HG03039 (cell line): Measurements from ENCODE around the gene NEMP1.
"Not testable (repeated sequence)": the region's sequence is repeated elsewhere in the genome, so short reads cannot be mapped to it uniquely, and the experiment has no call there.

Experiments used
- ATAC-seq: cut with Tn5 transposase; IDR thresholded peaks from one replicate; pipeline ENCODE4 v1.9.1; 2021; ENCODE audit warnings: mild to moderate bottlenecking, moderate library complexity; ENCODE audit not compliant: unreplicated experiment

NEMP1 gene

GRCh38 chr12:57078519-57079404, at the start of gene NEMP1:
Gene NEMP1 (minus strand): TSS chr12:57078791. CDS start chr12:57078745, 46 bp downstream.
- ATAC-seq, result peak; percentile 94

DNA sequence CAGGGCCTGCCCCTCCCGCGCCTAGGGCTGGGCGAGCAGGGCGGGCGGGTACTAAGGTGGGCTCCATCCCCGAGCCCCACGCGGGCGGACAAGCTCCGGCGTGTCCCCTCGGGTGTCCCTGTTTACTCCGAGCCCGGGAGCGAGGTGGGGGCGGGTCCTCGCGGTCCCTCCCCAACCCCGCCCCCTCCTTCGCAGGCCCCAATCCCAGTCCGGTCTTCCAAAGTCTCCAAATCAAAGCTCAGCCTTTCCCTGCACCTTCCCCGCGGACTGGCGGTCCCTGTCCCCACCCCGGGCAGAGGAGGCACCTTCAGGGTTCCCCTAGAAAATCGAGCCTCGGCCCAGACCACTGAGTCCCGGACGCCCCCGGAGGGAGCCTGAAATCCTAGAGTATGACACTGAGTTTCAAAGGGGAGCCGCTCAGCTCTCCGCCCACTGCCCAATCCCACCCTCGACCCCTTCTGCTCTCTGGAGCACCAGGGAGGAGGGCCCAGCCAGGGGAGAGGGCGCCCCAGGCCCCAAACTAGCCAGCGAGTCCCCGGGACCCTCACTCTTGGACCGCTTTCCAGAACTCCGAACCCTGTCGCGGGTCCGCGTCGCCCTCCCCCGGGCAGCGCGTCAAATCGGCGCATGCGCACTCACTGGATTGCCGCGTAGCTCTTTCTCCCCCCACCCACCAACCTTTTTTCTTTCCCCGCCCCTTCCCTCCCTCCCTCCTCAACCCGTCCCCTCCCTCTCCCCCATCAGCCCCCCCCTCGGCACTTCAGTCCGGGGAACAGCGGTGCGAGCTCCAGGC, 49.3 kb upstream of the NEMP1 start, which contains the start of gene LRP1:
TSS of gene LRP1 (plus strand) at position 758 of the 793 bp plus-strand sequence. CDS start 482 bp downstream, outside the sequence.
- no peak for ATAC-seq

- no peak for ATAC-seq
Measured at GRCh38 chr12:57127101-57127725, 48.6 kb upstream of the NEMP1 start.

DNA sequence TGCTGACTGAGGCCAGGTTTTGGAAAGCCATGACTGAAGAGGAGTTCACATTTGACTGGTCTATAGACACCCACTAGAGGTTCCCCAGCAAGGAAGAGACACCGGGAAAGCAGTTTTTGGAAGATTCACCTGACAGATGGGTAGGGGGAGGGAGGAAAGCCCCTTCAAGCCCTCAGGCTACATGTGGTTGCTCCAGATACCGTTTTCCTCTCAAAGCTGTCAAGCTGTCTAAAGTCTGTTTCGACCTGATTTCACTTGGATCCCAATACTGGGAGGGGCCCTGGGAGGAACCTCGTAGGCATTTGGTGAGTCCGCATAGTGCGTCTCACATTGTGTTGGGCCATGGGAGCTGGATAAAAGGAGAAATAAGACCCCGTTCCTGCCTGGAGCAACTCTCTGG, 48.0 kb upstream of the NEMP1 start:
- ATAC-seq, result no peak

GRCh38 chr12:57126061-57126460, 47.5 kb upstream of the NEMP1 start:
- no peak for ATAC-seq

DNA sequence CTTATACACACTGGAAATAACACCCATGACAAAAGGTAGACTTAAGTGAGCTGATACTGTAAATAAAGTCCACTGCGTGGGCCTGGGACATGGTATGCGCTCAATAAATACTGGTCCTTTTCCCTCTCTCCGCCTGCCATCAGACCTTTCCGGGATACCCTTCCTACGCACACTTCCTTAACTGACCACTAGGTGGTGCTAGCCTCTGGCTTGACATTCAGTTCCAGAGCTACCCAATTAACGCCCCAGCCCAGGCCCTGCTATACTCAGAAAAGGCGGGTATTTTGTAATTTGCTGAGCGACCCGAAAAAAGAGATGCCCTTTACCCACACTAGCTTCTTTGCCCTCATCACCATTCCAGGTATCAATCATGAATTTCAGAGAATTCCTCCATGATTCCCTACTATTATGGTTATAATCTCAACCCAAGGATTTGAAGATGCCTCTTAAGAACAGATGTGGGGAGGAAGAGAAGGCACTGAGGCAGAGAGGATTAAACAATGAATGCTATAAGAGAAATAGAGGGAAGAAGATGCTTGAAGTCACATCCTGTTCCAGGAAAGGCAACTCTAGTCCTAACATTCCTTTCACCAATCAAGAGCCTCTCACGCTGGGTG, 45.8 kb upstream of the NEMP1 start:
- no peak for ATAC-seq

- no peak for ATAC-seq
Measured at GRCh38 chr12:57123813-57124212, 45.2 kb upstream of the NEMP1 start.

DNA sequence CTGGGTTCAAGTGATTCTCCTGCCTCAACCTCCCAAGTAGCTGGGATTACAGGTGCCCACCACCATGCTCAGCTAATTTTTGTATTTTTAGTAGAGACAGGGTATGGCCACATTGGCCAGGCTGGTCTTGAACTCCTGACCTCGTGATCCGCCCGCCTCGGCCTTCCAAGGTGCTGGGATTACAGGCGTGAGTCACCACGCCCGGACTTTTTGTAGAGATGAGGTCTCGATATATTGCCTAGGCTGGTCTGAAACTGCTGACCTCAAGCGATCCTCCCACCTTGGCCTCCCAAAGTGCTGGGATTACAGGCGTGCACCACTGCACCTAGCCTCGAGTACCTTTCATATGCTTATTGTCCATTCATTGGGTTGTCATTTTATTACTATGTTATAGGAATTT, 42.1 kb upstream of the NEMP1 start:
- not testable (repeated sequence) for ATAC-seq

- ATAC-seq, result no peak
Measured at GRCh38 chr12:57119294-57120085, 40.9 kb upstream of the NEMP1 start.

DNA sequence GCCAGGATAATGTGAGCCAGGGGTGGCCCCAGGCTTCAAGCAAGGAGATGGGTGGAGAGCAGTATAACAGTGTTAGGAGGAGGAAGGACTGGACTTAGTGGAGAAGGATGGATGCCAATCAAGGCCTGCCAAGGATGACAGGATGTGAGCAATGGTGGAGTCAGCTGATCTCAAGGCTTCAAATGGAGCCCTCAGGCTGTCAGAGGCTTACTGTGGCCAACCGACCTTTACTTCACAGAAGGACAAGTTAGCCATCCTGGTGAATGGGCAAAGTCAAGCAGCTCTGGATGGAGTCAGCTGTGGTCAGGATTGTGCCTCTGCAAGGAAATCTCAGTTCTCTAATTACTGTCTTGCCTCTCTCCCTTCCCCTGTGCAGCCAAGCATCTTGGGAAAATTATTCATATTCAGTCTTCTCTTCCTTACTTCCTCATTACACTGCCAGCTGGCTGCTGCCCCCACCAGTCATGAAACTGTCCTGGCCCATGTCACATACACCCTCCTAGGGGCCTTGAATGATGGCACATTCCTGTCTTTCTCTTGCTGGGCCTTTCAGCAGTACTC, 40.2 kb upstream of the NEMP1 start:
- no peak for ATAC-seq

- no peak for ATAC-seq
Measured at GRCh38 chr12:57116580-57117281, 38.1 kb upstream of the NEMP1 start.

DNA sequence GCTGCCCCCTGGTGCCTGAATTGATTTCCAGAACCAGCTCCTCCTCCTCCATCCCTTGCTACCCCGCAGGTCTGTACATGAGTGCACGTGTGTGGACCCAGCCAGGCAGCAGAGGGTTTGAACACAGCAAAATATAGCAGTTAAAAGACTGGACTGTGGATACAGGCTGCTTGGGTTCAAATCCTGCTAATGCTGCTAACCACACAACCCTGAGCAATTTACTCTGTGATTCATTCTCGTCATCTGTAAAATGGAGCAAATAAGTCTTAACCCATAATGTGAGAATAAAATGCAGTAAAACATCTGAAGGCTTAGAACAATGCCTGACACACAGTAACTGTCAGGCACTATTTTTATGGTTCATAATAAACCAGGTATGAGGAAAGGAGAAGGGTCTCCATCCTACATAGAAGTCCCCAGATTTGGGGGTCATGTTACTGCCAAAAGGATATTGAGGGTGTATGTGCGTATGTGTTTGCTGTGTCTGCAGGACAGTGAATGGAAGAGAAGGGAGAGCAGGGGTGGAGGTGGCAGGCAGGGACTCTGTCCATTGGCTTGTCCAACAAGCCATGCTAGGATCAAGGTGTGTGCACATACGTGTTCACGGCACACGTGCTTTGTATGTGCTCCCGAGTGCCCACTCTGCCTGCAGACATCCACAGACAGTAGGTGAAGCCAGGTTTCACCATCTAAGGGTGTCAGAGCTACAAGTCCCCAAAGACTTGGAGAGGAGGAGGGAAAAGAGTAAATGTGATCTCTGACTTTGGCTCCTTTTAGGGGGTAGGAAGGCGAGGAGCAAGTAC, 34.1 kb upstream of the NEMP1 start:
- ATAC-seq, result peak; percentile 46

DNA sequence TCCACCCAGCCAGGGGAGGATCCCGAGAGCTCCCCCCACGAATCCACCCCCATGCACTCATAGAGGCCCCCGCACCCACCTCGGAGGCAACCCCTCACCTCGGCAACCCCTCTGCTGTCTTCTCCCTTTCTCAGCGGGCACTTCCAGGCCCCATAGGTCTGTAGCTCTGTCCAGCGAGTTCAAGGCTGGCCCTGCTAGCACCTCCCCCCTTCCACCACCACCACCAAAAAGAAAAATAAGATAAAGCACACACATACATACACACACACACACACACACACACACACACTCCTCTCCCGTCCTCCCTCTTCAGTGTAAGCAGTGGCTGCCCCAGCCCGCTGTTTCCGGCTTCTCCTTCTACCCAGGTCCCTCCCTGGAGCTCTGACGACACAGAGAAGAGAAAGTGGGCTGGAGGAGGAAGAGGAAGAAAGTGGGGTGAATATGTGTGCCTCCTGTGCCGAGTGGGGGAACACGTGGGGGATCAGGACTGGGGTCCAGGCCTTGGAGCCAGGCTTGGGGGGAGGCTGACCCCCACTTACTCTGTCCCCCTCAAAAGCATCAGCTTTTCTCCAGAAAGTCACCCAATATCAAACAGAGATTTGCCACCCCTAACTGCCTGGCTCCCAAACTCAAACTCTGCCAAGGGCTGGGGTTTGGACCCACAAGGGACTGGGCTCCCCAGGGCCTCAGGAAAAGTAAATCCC, 32.6 kb upstream of the NEMP1 start, which contains the start of gene STAT6:
TSS of gene STAT6 (minus strand) at position 332 of the 704 bp plus-strand sequence. CDS start 3,084 bp downstream, outside the sequence.
- peak; percentile 41 for ATAC-seq

DNA sequence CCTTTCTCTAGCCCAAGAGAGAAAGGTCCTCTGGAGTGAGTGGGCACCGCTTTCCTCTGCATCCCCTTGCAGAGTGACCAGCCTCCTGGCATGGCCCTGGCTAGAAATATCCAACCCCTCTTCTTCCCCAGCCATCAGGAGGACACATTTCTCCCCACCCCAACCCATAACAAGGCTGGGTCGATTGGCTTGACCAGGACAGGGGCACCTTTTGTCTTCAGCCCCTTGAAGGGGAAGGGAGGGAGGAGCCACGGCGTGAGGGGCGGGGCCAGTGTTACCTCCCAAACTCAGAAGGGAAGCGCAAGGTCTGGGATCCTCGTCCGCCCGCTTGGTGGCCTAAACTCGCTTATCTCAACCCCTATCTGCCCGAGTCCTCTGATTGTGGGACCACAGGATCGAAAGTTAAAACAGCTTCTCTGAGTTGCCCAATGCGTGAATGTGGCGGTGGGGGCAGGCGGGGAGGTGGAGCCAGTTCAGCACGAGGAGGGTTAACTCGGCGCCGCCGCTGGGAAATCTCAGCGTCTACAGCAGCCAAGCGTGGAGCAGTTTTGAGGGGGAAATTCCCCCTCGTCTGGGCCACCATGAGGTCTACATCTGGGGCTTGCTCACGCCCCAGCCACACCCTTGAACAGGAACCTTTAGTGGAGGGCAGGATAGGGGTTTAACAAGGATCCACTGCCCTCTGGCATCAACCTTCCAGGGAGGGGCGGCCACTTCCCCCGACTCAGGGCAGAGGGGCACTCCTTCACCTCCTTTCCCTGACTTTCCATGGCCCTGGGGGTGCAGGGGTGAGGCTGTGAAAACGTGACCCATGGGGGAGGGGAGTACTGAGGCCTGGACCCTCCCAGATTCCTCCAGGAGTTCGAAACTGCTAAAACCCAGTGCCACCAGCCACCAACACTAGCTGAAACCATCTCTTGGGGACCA, 31.8 kb upstream of the NEMP1 start:
- no peak for ATAC-seq

DNA sequence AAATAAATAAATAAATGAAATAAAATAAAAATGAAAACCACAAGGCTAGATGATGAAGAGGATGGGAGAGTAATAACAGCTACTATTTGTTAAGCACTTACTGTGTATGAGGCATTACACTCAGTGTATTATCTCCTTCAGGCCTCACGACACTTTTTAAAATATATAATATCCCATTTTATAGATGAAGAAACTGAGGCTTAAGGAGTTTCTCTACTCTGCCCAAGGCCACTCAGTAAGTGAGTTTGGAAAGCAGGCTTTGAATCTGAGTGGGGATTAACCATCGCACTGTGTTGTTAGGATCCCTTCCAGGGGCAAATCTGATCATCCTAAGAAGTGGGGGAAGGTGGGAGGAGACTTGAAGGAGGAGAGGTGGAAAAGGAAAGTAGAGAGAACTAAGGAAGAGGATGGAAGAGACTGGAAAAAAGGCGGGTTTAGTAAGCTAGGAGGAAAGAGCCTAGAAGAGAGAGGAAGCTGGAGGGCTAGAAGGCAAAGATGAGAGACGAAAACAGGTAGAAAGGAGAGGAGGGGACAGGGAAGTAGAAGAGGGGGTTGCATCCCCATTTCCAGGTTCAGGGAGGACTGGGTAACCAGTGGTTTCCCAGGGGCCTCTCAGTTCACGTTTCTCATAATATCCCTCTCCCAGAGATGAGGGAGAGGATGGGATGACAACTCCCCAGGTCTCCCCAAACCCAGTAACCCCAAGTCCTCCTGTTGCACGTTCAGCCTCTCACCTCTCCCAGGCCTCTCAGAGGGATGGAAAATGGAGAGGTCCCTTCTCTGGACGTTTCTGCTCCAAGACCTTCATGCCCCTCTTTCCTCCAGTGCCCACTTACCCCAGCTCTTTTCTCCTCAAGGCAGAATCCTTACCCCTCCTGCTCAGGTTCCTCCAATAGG, 30.9 kb upstream of the NEMP1 start:
- ATAC-seq, result no peak
